Activated T-cell treated with anti-CD3 and anti-CD28 coated beads for 48 hours (primary cell): ENCODE measurements around the gene EP400.

Source experiments
- DNase-seq: peaks from one replicate; pipeline ENCODE4 v3.0.0-alpha.2; 2020; ENCODE audit warnings: low read depth

The EP400 gene

DNA sequence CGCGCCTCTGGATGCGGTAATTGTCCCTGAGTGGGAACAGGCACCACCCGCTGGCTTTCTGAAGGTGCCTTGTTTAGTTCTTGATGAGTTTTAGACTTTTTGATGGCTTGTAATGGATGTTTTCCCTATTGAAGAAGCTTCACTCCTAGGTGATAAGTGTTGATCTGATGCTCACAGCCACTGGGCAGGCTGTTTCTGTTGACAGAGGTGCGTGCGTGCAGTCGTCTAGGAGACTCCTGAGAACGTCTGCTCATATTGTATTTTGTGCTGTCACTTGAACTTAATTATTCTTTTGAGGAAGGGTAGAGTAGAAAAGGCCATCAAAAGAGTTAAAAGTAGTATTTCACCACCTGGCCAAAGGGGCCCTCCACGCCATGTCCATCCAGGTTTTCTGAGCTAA, 70.5 kb downstream of the EP400 start:
- DNase-seq = no peak

DNA sequence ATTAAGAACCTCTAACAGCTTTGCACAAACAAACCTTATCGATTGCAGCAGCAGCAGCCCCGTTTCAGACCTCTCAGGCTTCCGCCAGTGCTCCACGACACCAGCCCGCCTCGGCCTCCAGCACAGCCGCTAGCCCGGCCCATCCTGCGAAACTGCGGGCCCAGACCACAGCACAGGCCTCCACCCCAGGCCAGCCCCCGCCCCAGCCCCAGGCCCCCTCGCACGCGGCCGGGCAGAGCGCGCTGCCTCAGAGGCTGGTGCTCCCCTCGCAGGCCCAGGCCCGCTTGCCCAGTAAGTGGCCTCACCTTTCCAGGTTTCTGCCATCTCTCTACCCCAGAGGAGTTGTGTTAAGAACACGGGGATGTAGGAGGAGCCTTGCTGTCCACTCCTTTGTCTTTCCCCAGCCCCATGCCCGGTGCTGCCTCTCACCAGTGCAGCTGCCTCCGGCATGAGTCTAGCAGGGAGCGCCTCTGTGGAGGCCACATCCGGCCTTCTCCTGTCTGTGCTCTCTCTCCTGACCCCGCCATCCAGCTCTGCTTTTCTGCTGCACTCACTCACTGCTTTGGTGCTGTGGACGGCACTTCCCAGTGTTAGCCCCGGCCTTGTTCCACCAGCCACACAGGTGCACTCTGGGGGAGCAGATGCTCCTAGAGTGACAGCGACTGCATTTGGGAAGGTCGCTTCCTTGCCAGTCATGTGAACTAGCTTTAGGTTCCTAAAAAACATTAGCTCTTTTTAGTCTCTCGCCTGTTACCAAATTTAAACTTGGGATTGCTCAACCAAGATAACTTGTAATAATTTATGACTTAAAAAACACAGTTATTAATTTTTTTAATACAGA, 71.5 kb downstream of the EP400 start:
- DNase-seq = no peak

DNA sequence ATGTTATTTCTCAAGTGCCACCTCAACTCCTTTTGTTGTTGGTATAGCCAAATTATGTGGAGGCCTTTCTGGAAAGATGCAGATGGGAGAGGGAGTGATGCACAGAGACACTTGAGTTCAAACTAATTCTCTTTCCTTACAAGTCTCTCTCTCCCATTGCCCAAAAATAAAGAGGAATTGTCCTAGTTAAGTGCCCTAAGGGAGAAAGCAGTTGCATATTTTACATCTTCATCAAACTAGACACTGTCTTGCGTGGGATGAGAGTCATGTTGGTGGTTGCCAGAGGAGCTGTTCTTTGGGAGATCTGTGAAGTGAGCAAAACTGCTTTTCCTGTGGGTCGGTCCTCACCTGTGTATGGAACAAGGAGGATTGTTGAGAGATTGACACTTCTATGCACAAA, 72.2 kb downstream of the EP400 start:
- no peak for DNase-seq

DNA sequence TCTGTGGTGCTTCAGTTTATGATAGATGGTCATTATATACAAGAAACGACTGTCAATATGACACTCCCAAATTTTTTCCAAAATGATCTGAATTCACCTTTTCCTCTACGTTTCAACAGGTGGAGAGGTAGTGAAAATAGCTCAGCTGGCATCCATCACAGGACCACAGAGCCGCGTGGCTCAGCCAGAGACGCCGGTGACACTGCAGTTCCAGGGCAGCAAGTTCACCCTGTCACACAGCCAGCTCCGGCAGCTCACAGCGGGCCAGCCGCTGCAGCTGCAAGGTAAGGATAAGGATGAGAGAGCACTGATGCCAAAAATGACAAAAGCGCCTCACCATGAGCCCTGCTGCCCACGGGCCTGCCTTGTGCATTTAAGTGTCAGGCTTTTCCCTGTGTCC, 73.9 kb downstream of the EP400 start:
- no peak for DNase-seq

DNA sequence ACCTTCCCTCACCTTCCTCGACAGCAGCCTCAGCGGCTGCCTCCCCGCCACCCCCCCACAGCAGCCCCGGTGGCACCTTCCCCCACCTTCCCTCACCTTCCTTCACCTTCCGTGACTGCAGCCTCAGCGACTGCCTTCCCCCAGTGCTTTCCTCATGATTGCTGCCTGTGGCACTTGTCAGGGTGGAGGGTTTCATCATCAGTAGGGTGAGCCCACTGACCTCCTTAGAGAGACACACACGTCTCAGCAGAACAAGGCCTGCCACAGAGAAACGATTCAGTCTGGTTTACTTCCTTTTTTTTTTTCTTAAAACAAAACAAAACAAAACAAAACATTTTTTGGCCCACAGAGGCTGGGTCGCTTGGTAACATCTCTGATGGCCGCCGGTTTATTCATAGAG, 75.0 kb downstream of the EP400 start:
- DNase-seq = no peak

DNA sequence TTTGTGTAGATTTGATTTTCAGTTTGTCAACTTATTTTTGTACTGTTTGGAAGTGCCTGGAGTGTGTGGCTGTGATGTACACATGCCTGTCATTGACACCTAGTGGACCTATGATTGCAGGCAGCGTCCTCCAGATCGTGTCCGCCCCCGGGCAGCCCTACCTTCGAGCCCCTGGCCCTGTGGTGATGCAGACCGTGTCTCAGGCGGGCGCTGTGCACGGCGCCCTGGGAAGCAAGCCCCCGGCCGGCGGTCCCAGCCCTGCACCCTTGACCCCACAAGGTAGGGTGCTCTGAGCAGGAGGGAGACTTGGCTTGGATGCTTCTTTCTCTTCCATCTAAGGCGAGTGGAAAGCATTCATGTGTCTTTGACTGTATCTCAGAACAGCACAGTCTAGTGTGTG, 75.8 kb downstream of the EP400 start:
- no peak for DNase-seq

DNA sequence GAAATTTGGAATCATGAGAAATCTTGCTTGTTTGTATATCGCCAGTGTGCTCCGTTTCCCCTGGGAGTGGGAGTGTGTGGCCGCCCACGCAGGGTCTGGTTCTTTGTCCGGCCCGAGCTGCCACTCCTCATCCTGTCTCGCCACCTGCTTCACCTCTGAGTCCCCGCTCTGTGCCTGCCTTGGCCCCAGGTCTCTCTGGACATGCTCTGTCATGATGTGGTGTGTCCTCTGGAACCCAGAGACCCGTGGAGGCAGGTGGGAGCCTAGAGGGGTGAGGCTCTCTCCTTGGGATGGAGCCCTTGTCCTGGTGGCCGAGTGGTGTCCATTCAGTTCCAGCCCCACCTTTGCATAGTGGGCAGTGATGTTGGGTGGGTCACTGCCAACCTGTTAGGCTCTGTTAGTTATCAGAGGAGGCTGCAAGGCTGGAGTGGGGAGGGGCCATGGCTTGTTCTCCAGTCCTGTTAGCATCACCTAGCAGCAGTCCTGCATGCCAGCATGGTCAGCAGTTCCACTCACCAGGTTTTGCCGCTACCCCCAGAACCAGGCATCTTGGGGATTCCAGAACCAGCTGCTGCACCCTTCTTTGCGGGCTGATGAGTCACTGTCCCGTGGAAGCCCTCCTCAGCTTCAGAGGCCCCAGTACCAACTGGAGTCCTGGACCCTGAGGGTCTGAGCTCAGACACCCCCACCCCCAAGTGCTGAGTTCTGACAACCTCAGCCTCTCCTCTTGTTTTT, 76.5 kb downstream of the EP400 start:
- no peak for DNase-seq

DNA sequence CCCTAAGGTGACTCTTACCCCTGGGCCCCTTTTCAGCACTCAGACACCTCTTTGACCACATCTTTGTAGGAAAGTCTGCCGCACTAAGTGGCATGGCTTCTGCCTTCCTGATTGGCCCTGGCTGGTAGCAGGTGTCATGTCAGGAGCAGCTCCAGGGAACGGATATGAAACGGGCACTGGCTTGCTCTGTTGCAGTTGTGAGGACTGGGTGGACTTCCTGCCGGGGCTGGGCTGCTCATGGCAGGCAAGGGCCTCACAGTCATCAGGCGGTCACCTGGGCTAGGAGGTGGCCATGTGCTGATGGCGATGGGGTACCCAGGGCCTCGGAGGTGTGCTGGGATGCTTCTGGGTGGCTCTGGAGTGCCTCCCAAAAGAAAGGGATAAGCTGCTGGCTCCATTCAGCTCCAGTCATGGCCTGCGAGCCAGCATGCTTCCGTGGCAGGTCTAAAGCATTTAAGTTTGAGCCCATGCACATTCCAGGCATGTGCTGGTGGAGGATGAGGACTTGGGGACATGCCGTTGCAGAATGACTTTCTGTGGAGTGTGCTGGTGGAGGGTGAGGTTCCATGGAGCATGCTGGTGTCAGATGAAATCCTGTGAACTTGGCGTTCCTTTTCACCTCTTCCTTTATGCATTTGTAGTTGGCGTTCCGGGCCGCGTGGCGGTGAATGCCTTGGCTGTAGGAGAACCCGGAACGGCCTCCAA, 77.2 kb downstream of the EP400 start:
- DNase-seq = no peak

DNA sequence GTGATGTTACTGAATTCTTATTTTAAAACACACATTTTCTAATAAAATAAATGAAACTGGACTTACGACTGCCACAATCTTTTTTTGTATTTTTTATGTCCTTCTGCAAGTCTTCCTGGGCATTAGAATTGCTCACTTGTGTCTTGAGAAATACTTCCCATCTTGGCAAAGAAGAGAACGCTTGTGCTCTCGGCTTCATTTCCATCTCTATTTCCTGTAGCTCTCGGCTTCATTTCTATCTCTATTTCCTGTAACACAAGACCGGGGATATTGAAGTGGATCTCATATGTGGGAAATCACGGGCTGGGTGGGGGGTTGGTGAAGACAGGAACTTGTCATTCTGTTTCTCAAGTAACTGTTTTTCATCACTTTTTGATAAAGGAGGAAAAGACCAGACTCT, 77.9 kb downstream of the EP400 start:
- no peak for DNase-seq

DNA sequence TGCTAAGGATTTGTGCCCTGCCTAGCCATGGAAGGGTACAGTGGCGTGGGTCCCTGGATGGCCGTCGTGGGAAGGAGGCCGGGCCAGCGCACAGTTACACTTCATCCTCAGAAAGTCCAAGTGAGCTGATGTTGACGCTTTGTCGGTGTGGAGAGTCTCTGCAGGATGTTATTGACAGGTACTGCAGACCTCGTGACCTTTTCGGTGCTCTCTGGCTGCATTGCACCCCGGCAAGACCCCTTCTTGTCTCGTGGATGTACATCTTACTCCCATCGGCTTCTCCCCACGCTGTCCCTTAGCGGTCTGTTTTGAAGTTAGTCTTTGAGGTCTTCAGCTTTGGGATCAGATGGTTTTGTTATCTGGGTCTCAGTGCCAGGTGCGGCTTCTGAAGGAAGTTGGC, 78.4 kb downstream of the EP400 start:
- no peak for DNase-seq

DNA sequence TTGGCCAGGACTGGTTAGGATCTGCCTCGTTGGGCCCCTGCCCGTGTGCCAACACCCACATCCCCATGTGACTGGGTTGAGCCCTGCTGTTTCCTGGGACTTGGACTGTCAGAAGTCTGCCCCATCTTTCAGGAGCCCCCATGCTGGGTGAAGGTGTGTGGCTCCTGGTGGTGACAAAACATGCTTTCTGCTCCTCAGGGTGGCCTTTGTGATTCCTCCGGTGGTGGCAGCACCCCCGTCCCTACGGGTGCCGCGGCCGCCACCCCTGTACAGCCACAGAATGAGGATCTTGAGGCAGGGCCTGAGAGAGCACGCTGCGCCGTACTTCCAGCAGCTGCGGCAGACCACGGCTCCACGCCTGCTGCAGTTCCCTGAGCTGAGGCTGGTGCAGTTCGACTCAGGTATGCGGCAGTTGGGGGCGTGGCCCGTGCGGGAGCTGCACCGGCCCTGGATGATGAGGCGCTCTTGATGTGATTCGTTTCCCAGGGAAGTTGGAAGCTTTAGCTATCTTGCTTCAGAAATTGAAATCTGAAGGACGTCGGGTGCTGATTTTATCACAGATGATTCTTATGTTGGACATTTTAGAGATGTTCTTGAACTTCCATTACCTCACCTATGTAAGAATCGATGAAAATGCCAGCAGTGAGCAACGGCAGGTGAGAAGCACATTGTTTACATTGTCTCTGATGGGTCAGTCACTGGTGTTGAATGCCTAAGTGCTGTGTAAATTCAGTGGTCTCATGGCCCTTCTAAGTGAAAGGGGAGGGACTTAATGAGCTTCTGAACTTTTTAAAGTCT, 80.0 kb downstream of the EP400 start:
- DNase-seq = no peak

DNA sequence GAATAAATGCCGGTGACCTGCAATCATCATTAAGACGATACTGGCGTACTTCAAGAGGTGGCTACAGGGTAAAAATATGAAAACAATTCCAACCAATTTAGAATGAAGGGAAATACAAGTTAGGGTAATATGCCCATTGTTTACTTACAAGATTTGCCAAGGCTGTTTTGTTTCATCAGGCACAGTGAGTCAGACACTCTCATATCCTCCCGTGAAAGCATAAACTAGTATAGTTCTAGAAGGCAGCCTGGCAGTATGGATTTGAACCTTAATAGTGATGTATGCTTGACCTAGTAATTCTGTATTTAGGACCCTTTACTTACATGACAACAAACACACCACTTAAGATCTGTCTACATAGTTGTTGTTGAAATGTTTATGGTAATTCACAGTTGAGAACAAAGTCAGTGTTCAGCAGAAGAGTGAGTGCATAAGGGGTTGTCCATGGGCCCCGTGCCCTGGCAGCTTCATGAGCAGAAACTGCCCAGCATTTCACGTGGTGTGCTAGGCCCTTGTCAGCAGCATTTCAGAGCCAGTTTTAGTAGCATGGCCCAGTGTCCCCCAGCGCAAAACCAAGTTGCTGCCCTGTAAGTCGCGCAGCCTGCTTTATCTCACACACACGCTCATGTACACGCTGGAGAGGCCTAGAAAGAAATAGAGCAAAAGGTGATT, 80.8 kb downstream of the EP400 start:
- DNase-seq = no peak

DNA sequence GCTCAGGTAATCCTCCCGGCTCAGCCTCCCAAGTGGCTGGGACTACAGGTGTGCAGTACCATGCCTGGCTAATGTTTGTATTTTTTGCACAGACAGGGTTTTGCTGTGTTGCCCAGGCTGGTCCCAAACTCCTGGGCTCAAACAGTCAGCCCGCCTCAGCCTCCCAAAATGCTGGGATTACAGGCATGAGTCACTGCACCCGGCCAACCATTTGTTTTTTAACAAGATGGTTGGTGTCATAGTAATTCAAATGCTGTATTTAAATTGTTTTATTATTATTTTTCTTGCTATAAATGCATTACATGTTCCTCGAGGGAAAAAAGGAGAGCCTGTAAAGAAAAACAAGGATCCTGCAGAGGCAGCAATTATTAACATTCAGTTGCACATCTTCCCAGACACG, 83.9 kb downstream of the EP400 start:
- no peak for DNase-seq

DNA sequence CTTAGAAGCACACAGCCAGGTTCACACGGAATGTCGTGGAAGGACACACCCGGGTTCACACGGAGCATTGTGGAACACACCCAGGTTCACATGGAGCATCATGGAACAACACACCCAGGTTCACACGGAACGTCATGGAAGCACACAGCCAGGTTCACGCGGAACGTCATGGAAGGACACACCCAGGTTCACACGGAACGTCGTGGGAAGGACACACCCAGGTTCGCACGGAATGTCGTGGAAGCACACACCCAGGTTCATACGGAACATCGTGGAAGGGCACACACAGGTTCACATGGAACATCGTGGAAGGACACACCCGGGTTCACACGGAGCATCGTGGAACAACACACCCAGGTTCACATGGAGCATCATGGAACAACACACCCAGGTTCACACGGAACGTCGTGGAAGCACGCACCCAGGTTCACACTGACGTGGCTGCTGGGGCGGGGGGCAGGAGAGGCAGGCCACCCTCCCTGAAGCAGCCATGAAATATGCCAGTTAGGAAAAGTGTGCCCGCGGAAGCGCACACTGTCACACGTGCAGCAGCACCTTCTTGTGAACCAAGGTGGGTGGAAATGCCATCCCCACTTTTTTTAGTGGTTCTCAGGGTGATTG, 86.4 kb downstream of the EP400 start:
- DNase-seq = no peak

DNA sequence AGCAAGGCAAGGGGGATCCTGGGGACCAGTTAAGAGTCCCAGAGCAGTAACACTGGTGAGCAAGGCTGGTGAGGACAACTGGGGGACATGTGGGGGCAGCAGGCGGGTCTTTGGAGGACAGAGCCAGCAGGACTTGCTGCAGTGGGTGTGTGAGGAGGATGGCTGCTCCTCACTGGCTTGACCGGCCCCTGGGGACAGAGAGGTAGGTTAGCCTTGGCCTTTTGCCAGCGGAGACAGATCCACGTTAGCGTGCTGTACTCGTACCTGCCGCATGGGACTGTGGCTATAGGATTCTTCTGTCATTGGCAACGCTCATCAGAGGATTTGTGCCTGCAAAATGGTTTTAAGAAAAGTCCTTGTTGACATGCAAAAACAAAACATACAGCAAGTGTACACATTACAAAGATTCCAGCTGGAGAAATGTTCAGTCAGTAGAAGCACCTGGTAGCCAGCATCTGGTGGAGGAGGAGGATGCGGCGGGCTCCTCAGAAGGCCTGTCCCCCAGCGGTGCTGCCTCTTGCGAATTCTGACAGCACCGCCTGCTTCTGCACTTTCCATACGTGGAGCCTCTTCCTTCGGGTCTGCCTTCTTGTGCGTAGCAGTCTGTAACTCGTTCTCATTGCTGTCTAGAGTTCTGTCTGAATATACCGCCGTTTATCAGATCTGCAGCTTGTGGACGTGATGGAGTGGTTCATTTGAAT, 91.3 kb downstream of the EP400 start:
- no peak for DNase-seq

DNA sequence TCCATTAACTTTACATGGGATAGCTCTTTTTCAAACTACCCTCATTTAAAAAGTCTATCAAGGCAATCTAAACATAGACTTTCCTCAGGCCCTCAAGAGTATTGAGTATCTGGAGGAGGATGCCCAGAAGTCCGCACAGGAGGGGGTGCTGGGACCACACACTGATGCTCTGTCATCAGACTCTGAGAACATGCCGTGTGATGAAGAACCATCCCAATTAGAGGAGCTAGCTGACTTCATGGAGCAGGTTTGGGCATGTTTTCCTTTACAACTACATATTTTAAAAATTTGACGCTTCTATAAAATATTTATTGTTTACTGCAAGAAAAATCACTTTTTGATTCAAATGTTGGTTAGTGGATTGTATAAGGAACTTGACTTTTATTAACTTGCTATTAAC, 93.5 kb downstream of the EP400 start:
- DNase-seq = no peak

DNA sequence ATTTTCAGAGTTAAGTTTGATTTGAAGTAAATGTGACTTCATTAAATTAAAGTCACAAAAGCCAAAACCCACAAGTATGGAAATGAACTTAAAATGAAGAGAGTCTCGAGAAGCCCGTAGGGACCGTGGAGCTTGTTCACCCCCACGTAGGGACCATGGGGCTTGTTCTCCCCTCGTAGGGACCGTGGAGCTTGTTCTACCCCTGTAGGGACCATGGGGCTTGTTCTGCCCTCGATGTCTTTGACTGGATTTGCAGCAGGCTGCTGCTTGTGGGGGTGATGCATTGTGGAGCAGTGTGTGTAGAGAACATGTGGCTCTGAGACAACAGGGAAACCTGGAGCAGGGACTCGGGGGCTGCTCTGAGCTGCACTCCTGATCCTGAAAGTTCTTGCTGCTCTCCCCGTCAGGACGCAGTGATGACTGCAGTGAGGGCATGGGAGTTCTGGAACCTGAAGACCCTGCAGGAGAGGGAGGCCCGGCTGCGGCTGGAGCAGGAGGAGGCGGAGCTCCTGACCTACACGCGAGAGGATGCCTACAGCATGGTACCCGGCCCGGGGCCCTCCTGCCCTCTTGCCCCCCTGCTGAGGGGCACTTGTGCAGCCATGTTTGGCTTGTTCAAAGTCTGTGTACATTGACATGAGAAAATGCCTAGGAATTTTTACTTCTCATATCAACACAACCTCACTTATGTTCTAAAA, 94.2 kb downstream of the EP400 start:
- no peak for DNase-seq

DNA sequence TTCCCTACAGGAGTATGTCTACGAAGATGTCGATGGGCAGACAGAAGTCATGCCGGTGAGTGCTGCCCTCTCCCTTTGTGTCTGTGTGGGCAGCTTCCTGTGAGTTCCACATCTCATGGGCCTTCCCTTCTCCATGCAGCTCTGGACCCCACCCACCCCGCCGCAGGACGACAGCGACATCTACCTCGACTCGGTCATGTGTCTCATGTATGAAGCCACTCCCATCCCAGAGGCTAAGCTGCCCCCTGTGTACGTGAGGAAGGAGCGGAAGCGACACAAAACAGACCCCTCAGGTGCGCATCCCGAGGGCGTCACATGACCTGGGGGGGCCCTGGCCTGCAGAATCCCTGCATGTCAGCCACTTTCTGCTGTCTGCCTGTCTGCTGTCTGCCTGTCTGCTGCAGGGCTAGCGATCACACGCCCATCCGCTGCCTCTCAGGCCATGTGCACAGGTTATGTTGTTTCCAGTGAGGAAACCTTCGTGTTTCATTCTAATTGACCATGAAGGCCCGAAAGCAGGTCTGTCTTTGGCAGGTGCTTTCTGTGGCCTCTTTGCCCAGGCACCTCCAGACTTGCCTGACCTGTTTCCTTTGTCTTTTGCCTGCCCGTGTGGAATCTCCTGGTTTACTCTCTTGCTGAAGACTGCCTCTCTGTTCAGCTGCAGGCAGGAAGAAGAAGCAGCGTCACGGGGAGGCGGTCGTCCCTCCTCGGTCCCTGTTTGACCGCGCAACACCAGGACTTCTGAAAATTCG, 95.1 kb downstream of the EP400 start:
- no peak for DNase-seq

DNA sequence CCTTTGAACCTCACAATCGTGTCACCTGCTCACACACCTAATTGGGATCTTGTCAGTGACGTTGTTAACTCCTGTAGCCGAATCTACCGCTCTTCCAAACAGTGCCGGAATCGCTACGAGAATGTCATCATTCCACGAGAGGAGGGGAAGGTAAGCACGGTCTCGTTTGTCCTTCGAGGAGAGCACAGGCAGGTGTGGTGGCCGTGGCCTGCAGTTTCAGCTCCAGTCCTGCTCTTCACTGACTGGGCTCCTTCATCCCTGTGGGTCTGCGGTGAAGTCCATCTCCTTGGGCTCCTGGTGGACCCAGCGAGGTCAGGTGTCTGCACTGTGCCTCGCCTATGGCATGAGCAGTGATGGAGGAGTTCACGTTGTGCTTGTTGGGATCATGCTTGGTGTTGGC, 96.0 kb downstream of the EP400 start:
- DNase-seq = no peak
